SU-DHL-6 (cell line): ENCODE measurements around the gene FFAR2.

ENCODE experiments used
- H2AFZ ChIP-seq: fragments of 200-600 bp; sonication (generic); 2 replicates; pipeline ENCODE4 v1.6.1; 2014; ENCODE audit warnings: low read depth, mild to moderate bottlenecking, moderate library complexity, mixed read lengths, antibody characterized with exemption, low read length; ENCODE audit not compliant: severe bottlenecking
- H3F3A ChIP-seq: fragments of 200-600 bp; shearing (Covaris generic); 2 replicates; pipeline ENCODE4 v1.6.0; 2016; ENCODE audit warnings: antibody characterized with exemption, mild to moderate bottlenecking; ENCODE audit not compliant: insufficient read depth
- H3K27ac ChIP-seq: fragments of 200-600 bp; sonication (generic); 2 replicates; pipeline ENCODE4 v1.5.1; 2016; ENCODE audit warnings: low read depth, mild to moderate bottlenecking, low read length, moderate library complexity, mixed read lengths
- H3K27me3 ChIP-seq: fragments of 200-600 bp; sonication (generic), shearing (Covaris generic); 2 replicates; pipeline ENCODE4 v1.6.0; 2014; ENCODE audit warnings: mild to moderate bottlenecking, low read length
- H3K36me3 ChIP-seq: fragments of 200-600 bp; sonication (generic); 2 replicates; pipeline ENCODE4 v1.6.1; 2014; ENCODE audit warnings: mild to moderate bottlenecking, low read length, mixed read lengths
- H3K4me2 ChIP-seq: fragments of 300-600, 200-600 bp; shearing (Covaris generic), sonication (generic); 2 replicates; pipeline ENCODE4 v1.6.0; 2014; ENCODE audit warnings: low read length, low read depth, mild to moderate bottlenecking; ENCODE audit not compliant: poor library complexity, severe bottlenecking
- H3K4me3 ChIP-seq: fragments of 200-600 bp; sonication (generic); 2 replicates; pipeline ENCODE4 v1.5.1; 2014; ENCODE audit warnings: antibody characterized with exemption, low read length, mild to moderate bottlenecking, mixed read lengths; ENCODE audit not compliant: insufficient read depth, poor library complexity, severe bottlenecking
- H3K79me2 ChIP-seq: fragments of 200-600 bp; sonication (generic); 2 replicates; pipeline ENCODE4 v1.6.1; 2014; ENCODE audit warnings: mild to moderate bottlenecking, low read length, moderate library complexity; ENCODE audit not compliant: insufficient read depth
- H3K9ac ChIP-seq: fragments of 200-600 bp; sonication (generic); 2 replicates; pipeline ENCODE4 v1.7.0; 2014; ENCODE audit warnings: mild to moderate bottlenecking, low read length
- H3K9me2 ChIP-seq: fragments of 200-600 bp; sonication (generic); replicated peaks from 2 replicates; pipeline ENCODE4 v1.6.1; 2014; ENCODE audit warnings: low read length; ENCODE audit not compliant: insufficient read depth
- H3K9me3 ChIP-seq: fragments of 200-600 bp; sonication (generic); 2 replicates; pipeline ENCODE4 v1.6.1; 2014; ENCODE audit warnings: low read length, mixed read lengths; ENCODE audit not compliant: insufficient read depth
- H4K20me1 ChIP-seq: fragments of 200-600 bp; sonication (generic); 2 replicates; pipeline ENCODE4 v1.6.1; 2014; ENCODE audit warnings: low read depth, mild to moderate bottlenecking, antibody characterized with exemption, low read length, moderate library complexity, mixed read lengths
- EZH2phosphoT487 ChIP-seq: fragments of 200-600 bp; sonication (generic), shearing (Covaris generic); conservative IDR thresholded peaks from 2 replicates; pipeline ENCODE4 v1.6.1; 2018; ENCODE audit warnings: mild to moderate bottlenecking, antibody characterized with exemption, low read length, moderate library complexity, mixed read lengths
- TF ChIP-seq, protein P1 (sequence below): fragments of 200-600 bp; sonication (generic); IDR thresholded peaks from one replicate; pipeline ENCODE4 v1.5.1; 2017; ENCODE audit warnings: antibody characterized with exemption, mild to moderate bottlenecking, low read length, moderate library complexity; ENCODE audit not compliant: insufficient read depth, poor library complexity, severe bottlenecking

The FFAR2 gene

DNA sequence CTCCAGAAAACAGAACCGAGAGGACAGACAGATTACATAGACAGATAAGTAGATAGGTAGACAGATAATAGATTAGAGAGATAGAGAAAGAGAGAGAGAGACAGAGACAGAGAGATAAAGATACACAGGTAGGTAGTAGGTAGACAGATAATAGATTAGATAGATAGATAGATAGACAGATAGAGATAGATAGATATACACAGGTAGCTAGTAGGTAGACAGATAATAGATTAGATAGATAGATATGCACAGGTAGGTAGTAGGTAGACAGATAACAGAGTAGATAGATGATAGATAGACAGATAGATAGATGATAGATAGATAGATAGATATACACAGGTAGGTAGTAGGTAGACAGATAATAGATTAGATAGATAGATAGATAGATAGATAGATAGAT is 10.1 kb downstream of the FFAR2 start:
- Histone ChIP-seq H2AFZ (no peak overlapping the region), H3K9ac (no peak overlapping the region), H3K79me2 (no peaks in the 10 kb centered on the region), H3K9me3 (no peaks in the 10 kb centered on the region), H3K4me3 (no peak overlapping the region), H3F3A (0 out of 2 replicates have a peak, but pooled peaks cover 5% of the 10 kb centered on the region), H3K27me3 (no peaks in the 10 kb centered on the region), H3K4me2 (no peak overlapping the region), H3K36me3 (no peaks in the 10 kb centered on the region), H3K9me2 (no peaks in the 10 kb centered on the region), H4K20me1 (no peaks in the 10 kb centered on the region), H3K27ac (no peak overlapping the region)
- TF ChIP-seq EZH2phosphoT487, result no peak
- TF ChIP-seq, protein P1, sequence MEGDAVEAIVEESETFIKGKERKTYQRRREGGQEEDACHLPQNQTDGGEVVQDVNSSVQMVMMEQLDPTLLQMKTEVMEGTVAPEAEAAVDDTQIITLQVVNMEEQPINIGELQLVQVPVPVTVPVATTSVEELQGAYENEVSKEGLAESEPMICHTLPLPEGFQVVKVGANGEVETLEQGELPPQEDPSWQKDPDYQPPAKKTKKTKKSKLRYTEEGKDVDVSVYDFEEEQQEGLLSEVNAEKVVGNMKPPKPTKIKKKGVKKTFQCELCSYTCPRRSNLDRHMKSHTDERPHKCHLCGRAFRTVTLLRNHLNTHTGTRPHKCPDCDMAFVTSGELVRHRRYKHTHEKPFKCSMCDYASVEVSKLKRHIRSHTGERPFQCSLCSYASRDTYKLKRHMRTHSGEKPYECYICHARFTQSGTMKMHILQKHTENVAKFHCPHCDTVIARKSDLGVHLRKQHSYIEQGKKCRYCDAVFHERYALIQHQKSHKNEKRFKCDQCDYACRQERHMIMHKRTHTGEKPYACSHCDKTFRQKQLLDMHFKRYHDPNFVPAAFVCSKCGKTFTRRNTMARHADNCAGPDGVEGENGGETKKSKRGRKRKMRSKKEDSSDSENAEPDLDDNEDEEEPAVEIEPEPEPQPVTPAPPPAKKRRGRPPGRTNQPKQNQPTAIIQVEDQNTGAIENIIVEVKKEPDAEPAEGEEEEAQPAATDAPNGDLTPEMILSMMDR, result no peak

DNA sequence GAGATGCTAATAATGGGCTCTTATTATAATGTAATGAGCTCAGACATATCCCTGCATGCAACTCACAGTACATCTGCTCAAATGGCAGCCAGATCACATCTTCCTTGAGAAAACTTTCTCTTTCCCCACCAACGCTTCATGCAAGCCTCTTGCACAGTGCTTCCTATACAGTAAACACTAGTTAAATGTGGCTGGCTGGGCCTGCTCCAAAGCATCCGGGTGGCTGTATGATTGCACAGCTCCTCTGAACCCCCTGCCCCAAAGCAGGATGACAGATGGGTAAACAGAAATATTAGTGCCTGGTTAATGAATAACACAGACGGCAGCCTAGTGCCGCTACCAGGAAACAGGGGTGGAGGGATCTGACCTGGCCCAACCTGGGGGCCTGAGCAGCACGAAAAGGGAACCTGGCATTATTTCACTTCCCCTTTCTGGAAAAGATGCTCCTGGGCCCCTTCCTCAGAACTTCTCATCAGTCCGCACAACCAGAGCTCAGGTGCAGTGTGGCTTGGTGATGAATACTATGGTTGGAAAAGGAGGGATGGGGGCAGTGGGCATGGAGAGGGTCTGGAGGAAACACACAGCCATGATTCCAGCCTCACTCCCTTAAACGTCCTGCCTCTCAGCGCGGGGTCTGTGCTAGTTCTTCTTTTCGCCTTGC is 10.8 kb downstream of the FFAR2 start:
- no peaks in the 10 kb centered on the region for H3K27me3 ChIP-seq
- no peak overlapping the region for H3K4me3 ChIP-seq
- no peak overlapping the region for H3K9ac ChIP-seq

DNA sequence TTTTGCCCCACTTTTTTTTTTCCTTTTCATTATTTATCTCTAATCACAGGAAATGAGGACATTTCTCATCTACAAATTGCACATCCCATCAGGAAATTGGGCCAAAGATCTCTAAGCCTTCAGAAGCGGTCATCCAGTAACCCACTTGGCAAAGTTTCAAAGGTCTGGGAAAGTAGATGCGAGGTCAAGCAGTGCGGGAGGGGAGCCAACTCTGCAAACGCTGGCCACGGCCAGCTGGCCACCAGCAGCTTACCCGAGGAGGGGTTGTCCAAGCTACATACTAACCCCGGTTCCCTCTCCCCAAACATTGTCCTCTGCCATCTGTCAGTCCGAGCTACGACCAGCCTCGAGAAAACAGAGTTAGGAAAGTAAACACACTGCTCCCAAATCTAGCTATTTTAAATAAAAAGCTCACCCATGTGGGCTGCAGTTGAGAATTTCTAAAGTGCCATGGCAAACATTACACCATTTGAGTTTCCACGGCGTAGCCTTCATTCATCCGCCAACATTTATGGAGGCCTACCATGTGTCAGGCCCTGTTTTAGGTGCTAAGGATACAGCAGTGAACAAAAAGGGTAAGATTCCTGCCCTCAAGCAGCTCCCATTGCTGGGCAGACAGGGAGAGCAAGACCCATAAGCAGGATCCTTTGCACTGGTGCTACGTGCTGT is 11.5 kb downstream of the FFAR2 start:
- Histone ChIP-seq H3K9me2 (no peaks in the 10 kb centered on the region), H3K79me2 (no peaks in the 10 kb centered on the region), H2AFZ (no peak overlapping the region), H3K9me3 (no peaks in the 10 kb centered on the region), H3F3A (0 out of 2 replicates have a peak, but pooled peaks cover 5% of the 10 kb centered on the region), H3K36me3 (no peaks in the 10 kb centered on the region), H3K27ac (no peak overlapping the region), H3K4me2 (no peak overlapping the region), H4K20me1 (no peaks in the 10 kb centered on the region), H3K9ac (no peak overlapping the region), H3K4me3 (no peak overlapping the region), H3K27me3 (no peaks in the 10 kb centered on the region)
- TF ChIP-seq, protein P1, result no peak
- TF ChIP-seq EZH2phosphoT487, result no peak

More for the DNA sequence above, 10.8 kb downstream of the FFAR2 start:
- Histone ChIP-seq H3F3A (0 out of 2 replicates have a peak, but pooled peaks cover 5% of the 10 kb centered on the region), H3K27ac (no peak overlapping the region), H3K79me2 (no peaks in the 10 kb centered on the region), H2AFZ (no peak overlapping the region), H3K4me2 (no peak overlapping the region), H3K36me3 (no peaks in the 10 kb centered on the region), H3K9me3 (no peaks in the 10 kb centered on the region), H3K9me2 (no peaks in the 10 kb centered on the region), H4K20me1 (no peaks in the 10 kb centered on the region)
- no peak for TF ChIP-seq EZH2phosphoT487
- TF ChIP-seq, protein P1, result no peak
